Measurements from ENCODE around the gene BRD3.
A peak's percentile ranks its signal among the peaks of the same experiment; 100 is the strongest.

BRD3 gene

DNA sequence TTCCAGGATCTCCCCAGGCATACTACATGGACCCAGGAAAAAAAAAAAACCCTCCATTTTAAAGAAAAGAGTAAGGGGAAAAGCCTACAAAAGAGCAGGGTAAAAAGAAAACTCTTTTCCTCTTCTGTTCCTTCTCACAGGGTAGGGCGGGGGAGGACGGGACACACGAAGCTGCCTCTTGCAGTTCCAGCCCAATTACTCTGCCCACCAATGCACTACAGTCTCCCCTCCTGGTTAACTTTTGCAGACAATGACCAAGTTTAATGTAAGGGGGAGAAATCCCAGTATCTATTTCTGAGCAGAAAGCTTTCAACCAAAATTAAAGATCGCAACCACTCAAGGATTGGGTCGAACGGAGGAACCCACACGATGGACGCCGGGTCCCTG lies 1.3 kb downstream of the BRD3 start:
- DNase-seq = no peak

DNA sequence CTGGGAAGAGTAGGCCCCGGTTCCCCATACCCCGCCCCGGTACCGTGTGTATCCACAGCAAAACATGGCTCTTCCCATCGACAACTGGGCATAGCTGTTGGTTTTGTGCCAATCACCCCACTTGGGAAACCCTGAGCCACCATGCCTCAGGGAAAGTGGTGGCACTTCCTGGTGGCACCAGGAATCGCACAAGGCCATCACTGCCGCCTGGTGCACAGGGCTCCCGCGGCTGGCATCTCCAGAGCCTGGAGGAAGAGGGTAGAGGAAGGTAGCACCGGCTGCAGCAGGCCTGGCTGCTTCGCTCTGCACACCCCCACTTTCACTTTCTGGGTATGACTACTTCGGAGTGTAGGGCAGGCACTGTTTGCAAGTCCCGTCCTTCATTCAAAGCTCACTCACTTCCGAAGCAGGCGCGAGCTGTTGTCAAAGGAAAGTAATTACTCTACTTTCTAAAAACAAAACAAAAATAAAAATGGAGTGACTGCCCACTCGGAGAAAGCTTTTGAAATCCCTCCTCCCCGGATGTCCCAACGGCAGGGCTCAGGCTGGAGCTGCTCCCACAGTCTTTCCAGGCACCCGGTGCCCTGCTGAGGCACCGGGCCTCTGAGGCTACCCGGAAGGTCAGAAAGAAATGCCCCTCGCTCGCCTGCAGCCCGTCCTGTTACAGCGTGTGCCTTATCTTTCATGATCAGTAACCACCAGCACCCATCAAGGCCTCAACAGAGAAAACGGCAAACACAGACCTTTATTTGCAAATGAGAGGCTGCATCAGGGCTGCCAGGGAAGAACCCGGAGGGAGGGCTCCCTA lies 2.0 kb downstream of the BRD3 start:
- DNase-seq = peak; percentile 72

DNA sequence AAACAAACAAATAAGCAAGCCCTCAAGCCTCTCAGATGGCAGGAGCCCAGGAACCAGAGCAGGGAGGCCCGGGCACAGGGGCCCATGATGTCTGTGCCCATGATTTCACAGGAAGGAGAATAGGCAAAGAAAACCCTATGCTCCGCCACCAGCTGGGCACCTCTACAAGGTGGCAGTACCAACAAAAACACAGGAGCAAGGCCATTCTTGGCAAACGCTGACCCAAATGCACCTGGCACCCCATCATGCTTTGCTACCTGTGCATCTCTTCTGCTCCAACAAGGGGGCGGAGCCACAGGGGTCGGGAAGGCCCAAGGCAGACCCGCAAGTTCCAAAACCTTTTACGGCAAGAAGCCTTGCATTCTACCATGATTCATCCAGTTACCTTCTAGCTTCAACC lies 3.1 kb downstream of the BRD3 start:
- DNase-seq = no peak

DNA sequence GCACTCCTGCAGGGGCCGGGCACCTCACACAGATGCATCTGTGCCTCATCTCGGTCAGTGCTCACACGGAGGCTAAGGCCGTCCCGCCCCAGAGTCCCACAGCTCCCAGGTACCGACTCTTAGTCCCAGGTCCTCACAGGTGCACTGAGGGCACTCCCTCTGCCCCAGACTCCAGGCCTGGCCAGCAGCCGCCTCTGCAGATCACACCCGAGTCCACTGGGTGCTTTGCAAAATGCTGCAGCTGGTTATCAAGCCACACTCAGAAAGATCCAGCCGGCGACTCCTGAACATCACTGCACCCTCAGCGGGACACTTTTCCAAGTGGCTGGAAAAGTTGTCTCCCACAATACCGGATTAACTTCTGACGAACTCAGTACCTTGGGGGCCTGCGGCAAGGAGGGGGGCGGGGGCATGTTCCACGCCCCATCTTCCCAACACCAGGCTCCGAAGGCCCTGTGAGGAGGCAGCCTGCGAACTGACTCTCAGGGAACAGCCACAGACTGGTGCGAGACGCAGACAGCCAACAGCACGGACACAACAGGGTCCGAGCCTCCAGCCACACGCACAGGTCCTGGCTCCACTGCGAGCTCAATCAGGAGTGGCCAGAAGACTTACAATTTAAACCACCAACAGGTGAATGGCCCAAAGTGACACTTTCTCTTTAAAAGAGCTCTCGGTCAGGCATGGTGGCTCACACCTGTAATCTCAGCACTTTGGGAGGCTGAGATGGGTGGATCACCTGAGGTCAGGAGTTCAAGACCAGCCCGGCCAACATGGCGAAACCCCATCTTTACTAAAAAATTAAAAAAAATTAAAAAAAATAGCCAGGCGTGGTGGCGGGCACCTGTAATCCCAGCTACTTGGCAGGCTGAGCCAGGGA lies 4.0 kb downstream of the BRD3 start:
- no peak for DNase-seq

DNA sequence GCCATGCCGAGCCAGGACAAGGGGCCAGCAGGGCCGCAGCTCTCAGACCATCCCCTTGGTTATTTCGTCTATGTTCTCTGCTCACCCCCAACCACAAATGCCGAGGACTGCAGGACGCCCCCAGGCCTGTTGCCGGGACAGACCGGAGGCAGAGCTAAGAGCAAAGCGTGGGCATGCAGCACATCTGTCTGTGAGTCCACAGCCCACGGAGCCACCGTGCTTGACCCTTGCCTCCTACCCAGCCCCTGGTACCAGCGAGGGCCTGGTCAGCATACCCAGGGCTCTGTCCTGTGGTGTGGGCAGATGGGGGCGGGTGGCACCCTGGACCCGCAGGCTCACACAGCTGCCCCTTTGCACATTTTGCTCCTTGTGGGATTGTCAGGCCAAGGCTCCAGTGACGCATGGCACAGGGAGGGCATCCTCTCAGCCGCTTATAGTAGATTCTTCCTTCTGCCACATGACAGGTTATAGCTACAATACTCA lies 4.7 kb downstream of the BRD3 start:
- DNase-seq = no peak

DNA sequence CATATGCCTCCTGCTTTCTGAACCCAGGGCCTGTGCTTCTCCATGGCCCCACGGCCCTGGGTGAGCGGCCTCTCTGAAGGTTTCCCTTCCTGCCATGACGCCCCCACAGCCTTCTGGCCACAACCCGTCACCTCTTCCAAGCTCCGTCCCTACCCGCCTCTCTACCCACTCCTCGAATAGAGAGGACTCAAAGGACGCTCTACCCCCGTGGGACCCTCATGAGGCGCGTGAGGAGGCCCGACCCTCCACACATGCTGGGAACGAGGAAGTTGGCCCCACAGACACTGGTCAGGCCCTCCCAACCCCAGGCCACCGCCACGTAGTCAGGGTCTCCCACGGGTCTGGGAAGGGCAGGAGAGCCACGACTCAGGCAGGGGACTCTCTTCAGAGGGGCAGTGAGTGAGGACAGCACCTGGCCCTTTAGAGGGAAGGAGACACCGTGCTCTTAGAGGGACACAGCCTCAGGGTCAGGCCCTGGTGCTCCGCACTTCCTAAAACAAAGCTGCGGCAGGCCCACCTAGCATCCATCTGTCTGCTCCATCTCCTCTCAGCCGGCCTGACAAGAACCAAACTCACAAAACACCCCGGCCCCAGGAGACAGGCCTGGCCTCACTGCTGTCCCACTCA lies 5.3 kb downstream of the BRD3 start:
- DNase-seq = no peak

DNA sequence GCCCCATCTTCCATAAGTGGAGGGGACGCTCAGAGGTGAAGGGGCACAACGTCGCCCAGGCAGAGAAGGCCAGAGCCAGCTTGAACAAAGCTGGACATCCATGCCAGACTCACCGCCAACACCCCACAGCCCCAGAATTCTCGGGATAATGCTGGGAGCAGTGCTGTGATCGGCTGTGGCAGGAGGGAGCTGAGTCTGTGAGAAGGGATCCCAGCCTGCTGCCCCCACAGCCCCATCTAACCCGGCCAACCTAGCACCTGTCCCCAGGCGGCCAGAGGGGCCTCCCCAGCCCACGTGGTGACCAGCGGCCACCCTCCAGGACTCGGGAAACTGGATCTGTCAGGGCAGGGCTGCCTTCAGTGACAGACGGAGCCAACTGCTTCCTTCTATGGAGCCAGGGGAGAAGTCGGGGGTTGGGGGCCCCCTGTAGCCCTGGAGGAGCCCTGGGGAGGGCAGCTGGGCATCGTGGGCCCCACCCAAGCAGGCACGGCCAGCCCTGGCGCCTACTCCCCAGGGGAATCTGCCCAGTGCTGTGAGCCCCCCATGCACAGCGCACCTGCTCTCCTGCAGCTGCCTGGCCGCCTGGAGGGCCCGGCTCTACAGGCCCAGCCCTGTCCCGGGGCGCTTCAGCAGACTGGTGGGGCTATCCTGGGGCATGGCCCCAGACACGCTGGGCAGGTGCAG lies 6.0 kb downstream of the BRD3 start:
- DNase-seq = no peak

DNA sequence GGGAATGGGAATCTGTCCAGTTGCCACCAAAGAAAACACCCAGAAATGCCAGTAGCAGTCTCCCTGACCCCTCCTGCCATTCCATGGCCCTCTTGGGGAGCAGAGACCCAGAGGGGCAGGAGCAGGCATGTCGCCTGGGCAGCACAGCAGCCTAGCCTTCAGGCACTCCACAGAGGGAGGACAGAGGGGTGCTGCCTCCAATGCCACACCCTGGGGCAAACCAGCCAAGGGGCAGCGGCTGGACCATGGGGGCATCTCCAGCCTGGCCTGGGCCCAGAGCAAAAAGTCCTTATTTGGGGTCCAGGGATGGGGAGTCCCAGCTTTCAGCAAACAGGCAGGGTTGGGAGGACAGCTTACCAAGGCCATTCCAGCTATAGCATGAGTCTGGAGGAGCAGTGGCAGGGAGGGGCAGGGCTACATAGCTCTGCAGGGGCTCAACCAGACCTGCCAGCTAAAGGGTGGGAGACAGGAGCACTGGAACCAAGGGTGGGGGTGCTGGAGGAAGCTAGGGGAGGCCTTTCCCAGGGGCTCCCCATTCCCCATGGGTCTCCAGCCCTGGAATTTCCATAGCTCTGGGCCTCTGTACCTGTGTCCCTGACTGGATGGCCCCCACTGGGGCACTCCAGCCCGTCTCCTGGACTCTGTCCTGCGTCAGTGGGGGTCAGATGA lies 6.7 kb downstream of the BRD3 start:
- DNase-seq = no peak

DNA sequence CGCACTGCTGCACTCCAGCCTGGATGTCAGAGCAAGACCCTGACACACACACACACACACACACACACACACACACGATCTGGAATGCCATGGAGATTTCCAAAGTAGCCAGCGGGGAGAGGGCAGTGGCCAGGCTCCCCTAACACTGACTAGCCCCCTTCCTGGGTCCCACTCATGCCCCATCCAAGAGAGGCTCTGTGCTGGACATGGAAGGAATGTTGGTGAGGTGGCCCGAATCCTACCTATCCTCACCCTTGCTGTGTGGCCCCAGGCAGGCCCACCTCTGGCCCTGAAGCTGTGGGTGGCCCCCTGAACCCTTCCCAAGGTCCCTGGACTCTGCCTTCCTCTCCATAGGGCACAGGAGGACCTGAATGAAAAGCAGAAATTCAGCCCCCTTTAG lies 7.3 kb downstream of the BRD3 start:
- no peak for DNase-seq

DNA sequence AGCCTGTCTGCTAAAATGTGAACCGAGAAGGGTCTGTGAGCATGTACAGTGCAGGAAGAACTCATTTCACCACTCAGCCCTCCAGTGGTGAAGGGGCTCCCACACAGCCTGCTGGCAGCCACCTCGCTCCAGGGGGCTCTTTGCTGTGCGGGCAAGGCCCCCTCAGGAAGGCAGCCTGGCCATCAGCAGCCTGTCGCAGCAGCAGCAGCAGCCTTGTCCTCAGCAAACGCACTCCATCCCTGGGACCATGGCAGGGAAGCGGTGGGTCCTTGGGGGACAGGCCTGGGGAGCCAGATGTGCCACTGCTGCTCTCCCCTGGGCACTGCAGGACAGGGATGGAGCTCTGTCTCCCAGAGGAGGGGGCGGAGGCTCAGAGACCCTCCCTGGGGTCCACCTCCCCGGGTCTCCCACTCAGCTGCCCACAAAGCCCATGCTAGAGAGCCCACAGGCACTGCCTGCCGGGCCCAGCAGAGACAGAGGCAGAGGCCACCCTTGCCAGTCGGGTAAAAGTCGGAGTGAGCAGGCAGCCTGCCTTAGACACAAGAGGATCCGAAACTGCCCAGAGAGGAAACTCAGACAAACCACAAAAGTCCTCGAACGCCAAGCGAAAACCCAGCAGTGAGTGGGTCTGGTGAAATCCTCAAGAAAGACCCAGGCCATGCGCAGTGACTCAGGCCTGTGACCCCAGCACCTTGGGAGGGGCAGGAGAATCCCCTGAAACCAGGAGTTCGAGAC lies 8.0 kb downstream of the BRD3 start:
- DNase-seq = no peak

DNA sequence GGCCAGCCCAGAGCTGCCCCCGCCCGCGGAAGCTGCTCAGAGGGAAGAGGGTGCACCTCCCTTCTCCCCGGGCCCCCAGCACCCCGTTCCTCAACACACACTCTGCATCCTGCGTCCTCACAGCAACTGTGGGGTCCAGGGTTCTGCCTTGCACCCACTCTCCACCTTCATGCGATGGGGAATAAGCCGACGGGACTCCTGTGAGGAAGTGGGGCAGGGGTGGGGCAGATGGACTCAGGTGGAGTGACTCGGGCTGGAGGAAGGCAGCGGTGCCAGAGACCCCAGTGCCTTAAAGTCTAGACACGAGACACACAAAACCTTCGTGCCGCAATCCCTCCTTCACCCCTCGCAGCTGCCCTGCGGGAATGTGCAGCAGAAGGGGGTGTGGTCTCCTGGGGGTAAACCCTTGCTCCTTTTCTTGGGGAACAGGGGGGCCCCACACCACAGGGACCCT lies 8.6 kb downstream of the BRD3 start:
- DNase-seq = no peak

DNA sequence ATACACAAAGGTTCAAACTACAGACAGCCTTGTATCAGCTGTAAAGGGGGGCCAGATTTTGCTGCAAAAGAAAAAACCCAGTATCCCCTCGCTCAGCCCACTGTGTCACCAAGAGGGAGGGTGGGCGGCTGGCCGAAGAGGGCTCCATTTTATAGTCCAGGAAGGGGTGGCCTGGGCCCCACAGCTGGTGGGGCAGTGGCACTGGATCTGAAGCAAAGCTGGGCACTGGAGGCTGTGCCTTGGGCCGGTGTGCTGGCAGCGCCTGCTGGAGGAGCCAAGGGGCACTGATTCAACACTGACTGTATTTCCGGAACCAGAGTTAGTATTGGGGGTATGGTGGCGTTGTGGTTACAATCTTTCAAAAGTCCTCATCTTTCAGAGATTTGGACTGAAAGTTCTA lies 9.1 kb downstream of the BRD3 start:
- DNase-seq = no peak

DNA sequence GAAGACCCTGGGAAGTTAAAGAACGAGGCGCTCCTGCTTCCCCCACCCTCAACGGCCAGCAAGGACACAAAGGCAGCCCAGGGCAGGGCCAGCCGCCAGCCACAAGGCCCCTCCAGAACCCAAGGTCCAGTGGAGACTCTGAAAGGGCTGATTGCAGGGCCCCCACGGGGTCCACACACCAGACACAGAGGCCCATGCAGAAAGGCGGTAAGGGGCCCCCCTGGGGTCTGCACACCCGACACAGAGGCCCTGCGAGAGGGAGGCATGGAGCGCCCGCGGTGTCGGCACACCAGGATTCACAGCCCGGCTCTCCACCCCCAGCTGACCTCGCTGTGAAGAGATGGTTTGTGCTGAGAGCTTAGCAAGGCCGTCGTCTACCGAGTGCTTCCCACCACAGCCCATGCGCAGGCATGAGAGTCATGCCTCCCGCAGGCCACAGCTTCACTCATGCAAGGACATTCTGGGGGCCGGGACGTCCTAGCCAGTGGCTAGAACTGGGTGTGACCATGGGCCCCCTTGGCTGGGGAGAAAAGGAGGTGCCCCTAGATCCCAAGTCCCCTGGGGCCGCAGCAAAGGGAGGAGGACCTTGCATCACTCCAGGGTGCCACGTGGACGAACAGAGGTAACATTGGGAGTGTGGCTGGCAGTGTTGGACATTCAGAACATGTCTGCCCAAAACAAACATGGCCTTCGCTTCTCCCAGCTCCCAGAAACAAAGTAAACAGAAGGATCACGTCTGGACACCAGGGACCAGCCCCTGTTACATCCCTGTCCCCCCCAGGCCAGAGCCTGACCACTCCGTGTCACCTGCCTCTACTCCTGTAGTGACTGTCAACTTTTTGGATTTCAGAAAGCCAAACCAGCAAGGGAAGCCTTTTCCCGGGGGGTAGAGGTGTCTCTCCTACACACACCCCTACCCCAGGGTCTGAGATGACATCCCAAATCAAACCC lies 9.8 kb downstream of the BRD3 start:
- DNase-seq = no peak

DNA sequence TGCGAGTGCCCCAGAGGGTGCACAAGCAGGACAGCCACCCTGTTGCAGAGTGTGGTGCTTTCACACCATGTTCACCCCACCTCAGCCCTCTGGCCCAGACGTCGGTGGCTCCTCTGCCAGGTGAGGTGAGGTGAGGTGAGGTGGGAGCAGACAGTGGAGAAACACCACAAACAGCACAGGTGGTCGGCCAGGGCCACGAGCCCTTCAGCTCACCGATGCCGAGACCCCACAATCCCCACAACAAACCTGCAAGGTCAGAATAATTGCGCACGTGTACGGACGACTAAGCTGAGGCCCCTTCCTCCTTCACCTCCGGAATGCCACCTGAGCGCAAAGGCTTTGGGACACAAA lies 10.5 kb downstream of the BRD3 start:
- no peak for DNase-seq

DNA sequence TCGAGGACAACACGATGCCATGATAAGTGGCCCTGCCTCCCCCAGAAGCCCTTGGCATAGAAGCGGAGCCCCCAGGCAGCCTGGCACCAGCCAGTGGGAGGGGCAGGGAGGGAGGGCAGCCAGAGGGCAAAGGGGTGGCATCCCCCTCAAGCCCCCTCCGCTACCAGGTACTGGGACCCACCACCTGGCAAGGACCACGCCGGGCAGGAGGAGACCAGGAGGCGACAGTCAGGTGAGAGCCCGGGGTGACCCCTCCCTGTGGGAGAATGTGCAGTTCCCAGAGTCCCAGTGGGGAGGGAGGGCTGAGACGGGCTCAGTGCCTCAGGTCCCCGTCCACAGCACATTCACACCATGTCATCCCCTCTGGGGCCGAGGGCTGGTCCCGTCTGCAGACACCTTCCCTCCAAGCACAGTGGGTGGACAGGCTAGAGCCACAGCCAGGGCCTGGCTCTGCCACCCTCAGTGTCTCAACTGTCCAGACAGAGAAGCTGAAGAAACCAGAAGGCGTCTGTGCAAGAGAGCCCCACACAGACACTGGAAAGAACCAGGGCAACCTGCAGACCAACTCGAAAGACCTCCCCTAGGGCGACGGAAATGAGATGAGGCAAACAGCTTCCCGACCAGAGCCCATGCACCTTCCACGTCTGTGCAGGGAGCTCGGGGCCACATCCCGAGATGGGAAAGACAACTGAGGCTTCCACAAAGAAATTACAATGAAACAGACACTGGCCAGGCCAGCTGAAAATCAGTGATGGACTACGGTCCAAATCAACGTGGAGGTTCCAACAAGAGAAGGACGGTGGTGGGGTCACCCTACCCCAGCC lies 11.1 kb downstream of the BRD3 start:
- DNase-seq = no peak

DNA sequence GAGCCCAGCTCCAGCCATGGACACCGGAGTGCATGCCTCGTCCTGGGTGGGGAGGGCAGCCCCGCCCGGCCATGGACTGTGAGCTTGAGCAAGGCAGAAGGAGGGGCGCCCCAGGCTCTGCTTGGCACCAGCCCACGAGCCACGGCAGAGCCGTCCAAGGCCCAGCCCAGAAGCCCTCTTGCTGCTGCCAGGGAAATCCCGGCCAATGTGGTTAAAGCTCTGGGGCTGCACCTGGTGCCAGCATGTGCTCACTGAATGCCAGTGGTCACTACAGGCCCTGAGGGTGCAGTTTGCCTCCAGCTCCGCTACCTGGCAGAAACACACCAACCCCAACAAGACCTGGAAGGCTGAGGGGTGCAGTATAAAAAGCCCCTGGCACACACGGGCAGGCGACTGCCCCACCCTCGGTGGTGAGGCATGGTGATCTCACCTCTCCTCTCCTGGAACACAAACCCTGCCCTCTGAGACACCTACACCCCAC lies 11.8 kb downstream of the BRD3 start:
- no peak for DNase-seq

DNA sequence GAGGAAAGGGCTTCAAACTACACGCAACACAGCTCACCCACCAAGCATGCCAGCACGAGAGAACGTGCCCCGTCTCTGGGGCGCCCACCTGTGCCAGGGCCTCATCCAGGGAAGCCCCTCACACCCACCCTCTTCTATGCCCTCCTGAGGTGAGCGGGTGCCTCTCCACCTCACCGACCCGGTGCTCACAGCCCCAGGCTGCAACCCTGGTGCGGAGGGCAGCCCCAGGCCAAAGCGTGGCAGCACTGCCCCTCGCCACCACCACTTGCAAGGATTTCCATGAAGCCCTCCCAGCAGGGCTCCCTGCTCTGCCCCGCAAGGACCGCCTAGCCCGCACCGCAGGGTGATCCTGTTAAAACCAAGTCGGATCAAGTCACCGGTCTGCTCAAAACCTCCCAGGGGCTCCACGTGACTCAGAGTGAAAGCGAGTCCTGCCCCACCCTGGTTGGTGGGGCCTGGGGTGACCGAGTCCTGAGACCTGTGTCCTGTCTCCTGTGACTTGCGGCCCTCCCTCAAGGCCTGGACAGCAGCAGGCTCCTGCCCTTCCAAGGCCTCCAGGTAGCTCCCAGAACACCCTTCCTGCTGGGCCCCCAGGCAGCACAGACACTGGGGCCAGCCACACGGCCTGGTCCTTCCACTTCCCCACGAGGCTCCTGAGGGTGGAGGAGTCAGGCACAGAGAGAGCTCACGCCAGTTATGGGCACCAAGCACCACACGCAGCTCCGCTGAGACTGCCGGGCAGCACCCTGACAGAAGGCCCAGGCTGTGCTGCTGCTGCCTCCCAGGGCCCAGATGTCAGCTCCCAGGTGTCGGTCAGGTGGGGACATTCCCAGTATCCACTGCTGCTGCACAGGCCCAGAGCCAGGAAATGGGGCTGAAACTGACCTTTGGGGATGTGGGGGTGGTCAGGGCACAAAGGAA lies 12.7 kb downstream of the BRD3 start:
- no peak for DNase-seq

All from CD4-positive, alpha-beta T cell treated with Interleukin-6 for 4 hours (primary cell).